ENCODE measurements around the gene PGAP1.

DNA sequence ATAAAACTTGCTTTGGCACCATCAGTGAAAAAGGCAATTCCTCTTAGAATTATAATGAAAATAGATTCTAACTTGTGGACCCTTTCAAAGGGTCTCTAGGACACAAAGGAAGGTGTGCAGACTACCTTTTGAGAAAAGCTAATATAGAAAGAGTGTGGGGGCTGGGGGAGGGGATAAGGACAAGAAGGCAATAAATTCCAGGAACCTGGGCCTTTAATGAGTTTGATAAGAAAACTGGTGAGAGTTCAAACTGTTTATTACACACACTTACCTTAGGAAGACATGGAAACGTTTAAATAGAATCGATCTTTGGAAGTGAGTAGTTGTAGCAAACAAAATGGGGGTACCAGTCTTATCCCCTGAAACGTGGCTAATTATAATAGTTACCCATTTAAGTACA, 39.6 kb upstream of the PGAP1 start:
- TF ChIP-seq MYBL2 (CRISPR knock-in tag; IDR thresholded peaks at IDR 0.05) = no peak
- TF ChIP-seq CTCF (IDR thresholded peaks at IDR 0.05) = no peak
- no peak for TF ChIP-seq TEAD1 (CRISPR knock-in tag; IDR thresholded peaks at IDR 0.05)
- TF ChIP-seq TEAD4 (CRISPR knock-in tag; IDR thresholded peaks at IDR 0.05) = no peak
- TF ChIP-seq RELA (CRISPR knock-in tag; IDR thresholded peaks at IDR 0.05; ENCODE audit: borderline replicate concordance) = no peak
- no peak for TF ChIP-seq E2F4 (CRISPR knock-in tag; IDR thresholded peaks at IDR 0.05; ENCODE audit: borderline replicate concordance, low read depth)
- TF ChIP-seq MAX (CRISPR knock-in tag; IDR thresholded peaks at IDR 0.05) = no peak
- no peak for TF ChIP-seq AFF4 (CRISPR knock-in tag; IDR thresholded peaks at IDR 0.05; ENCODE audit: borderline replicate concordance)
- no peak for TF ChIP-seq GRHL2 (CRISPR knock-in tag; IDR thresholded peaks at IDR 0.05; ENCODE audit: insufficient replicate concordance, severe bottlenecking)
- TF ChIP-seq ZNF317 (CRISPR knock-in tag; IDR thresholded peaks at IDR 0.05; ENCODE audit: borderline replicate concordance, low read depth) = no peak
- TF ChIP-seq E2F5 (CRISPR knock-in tag; IDR thresholded peaks at IDR 0.05) = no peak

All from WTC11 (cell line).